ENCODE data around the gene CRABP2. TPM values are rescaled to one million over a fixed set of nuclear protein-coding genes. Genes with fewer than 3 reads are reported as not detected.

CRABP2 gene
- total RNA-seq, 1 donor from 2014 or later, result 0.34 TPM

- no peak for DNase-seq
Observed at GRCh38 chr1:156667968-156668709, 37.2 kb downstream of the CRABP2 start.

GRCh38 chr1:156667610-156667967 lies 37.8 kb downstream of the CRABP2 start:
- no peak for DNase-seq

- DNase-seq, result no peak
Observed at GRCh38 chr1:156666862-156667609, 38.3 kb downstream of the CRABP2 start.

GRCh38 chr1:156665539-156665938 lies 39.8 kb downstream of the CRABP2 start:
- DNase-seq, result no peak

GRCh38 chr1:156664767-156665411 lies 40.5 kb downstream of the CRABP2 start:
- peak; percentile 51 for DNase-seq

GRCh38 chr1:156664046-156664766 lies 41.2 kb downstream of the CRABP2 start:
- DNase-seq, result no peak

GRCh38 chr1:156663178-156663577 lies 42.2 kb downstream of the CRABP2 start:
- DNase-seq, result peak; percentile 60

- no peak for DNase-seq
Observed at GRCh38 chr1:156662800-156663055, 42.7 kb downstream of the CRABP2 start.

- DNase-seq, result peak; percentile 52
Observed at GRCh38 chr1:156662005-156662799, 43.2 kb downstream of the CRABP2 start.

- DNase-seq, result no peak
Observed at GRCh38 chr1:156660752-156661112, 44.7 kb downstream of the CRABP2 start.

- DNase-seq, result peak; percentile 99
Observed at GRCh38 chr1:156659988-156660751, 45.2 kb downstream of the CRABP2 start.

- no peak for DNase-seq
Observed at GRCh38 chr1:156659661-156659987, 45.8 kb downstream of the CRABP2 start.

GRCh38 chr1:156658945-156659574 lies 46.3 kb downstream of the CRABP2 start:
- DNase-seq, result no peak

- no peak for DNase-seq
Observed at GRCh38 chr1:156658496-156658895, 46.9 kb downstream of the CRABP2 start.

- DNase-seq, result no peak
Observed at GRCh38 chr1:156657741-156658319, 47.6 kb downstream of the CRABP2 start.

GRCh38 chr1:156656806-156657740 lies 48.3 kb downstream of the CRABP2 start:
- DNase-seq, result peak; percentile 76

- no peak for DNase-seq
Observed at GRCh38 chr1:156655904-156656516, 49.4 kb downstream of the CRABP2 start.

- no peak for DNase-seq
Observed at GRCh38 chr1:156655151-156655903, 50.1 kb downstream of the CRABP2 start.

GRCh38 chr1:156654700-156655099 lies 50.7 kb downstream of the CRABP2 start:
- no peak for DNase-seq
